ENCODE measurements around the gene SUMO2. TPM values are rescaled to one million over a fixed set of nuclear protein-coding genes. Genes with fewer than 3 reads are reported as not detected.

The SUMO2 gene
- total RNA-seq, 2 experiments from 2014 or later = 470 to 500 TPM

- ATAC-seq (ENCODE audit: low read depth) = no peak
- peaks cover 18% of the 10 kb centered on the region for H3K4me1 Mint-ChIP-seq
- POLR2A ChIA-PET = interaction anchor here (0.5 to 3.3 kb wide), 12 partner anchors 9 to 321 kb away, joined by 3 to 12 read pairs (median 4); partner anchors contain the start of genes ARMC7, GGA3, MIF4GD and MRPL58
Observed at GRCh38 chr17:75205793-75206163, 23.0 kb upstream of the SUMO2 start.

GRCh38 chr17:75205037-75205792, 22.5 kb upstream of the SUMO2 start, which contains the start of gene NUP85:
Gene NUP85 (plus strand): TSS chr17:75205679. CDS start chr17:75205762, 83 bp downstream.
- Mint-ChIP-seq H3K9me3 (no peaks in the 10 kb centered on the region), H3K4me1 (peaks cover 18% of the 10 kb centered on the region), H3K27ac (peak within 1 kb of the TSS; percentile 98), H3K36me3 (peaks cover 5% of the 10 kb centered on the region), H3K27me3 (no peaks in the 10 kb centered on the region), H3K4me3 (peak within 1 kb of the TSS; percentile 92)
- POLR2A ChIA-PET = interaction anchor here (0.5 to 3.3 kb wide), 13 partner anchors 8 to 251 kb away, joined by 3 to 12 read pairs (median 4); partner anchors contain the start of genes ARMC7, GGA3, MIF4GD and MRPL58
- DNase-seq (peak; percentile 95), ATAC-seq (ENCODE audit: low read depth) (peak; percentile 87)

More at GRCh38 chr17:75205793-75206163, 23.0 kb upstream of the SUMO2 start:
- DNase-seq = no peak
- Mint-ChIP-seq H3K9me3 (no peaks in the 10 kb centered on the region), H3K27ac (peak overlapping the region; percentile 98), H3K4me3 (peak overlapping the region; percentile 92), H3K36me3 (peaks cover 5% of the 10 kb centered on the region), H3K27me3 (no peaks in the 10 kb centered on the region)

GRCh38 chr17:75199886-75200618, 17.3 kb upstream of the SUMO2 start:
- H3K4me3 Mint-ChIP-seq = no peak overlapping the region
- H3K27ac Mint-ChIP-seq = no peak overlapping the region
- no peaks in the 10 kb centered on the region for H3K36me3 Mint-ChIP-seq
- H3K9me3 Mint-ChIP-seq = no peaks in the 10 kb centered on the region
- POLR2A ChIA-PET = interaction anchor here (0.6 to 1.4 kb wide), 2 partner anchors 10 to 42 kb away, joined by 4 to 9 read pairs; no protein-coding TSS in a partner anchor
- no peak for DNase-seq
- peaks cover 8% of the 10 kb centered on the region for H3K4me1 Mint-ChIP-seq
- H3K27me3 Mint-ChIP-seq = peaks cover 4% of the 10 kb centered on the region
- ATAC-seq (ENCODE audit: low read depth) = no peak

- no peak overlapping the region for H3K27ac Mint-ChIP-seq
- no peaks in the 10 kb centered on the region for H3K36me3 Mint-ChIP-seq
- H3K27me3 Mint-ChIP-seq = peaks cover 4% of the 10 kb centered on the region
- ATAC-seq (ENCODE audit: low read depth) = no peak
- no peak for DNase-seq
- H3K4me3 Mint-ChIP-seq = no peak overlapping the region
- POLR2A ChIA-PET = no interaction called here
- H3K9me3 Mint-ChIP-seq = no peaks in the 10 kb centered on the region
- H3K4me1 Mint-ChIP-seq = no peaks in the 10 kb centered on the region
Observed at GRCh38 chr17:75194879-75195278, 12.1 kb upstream of the SUMO2 start.

DNA sequence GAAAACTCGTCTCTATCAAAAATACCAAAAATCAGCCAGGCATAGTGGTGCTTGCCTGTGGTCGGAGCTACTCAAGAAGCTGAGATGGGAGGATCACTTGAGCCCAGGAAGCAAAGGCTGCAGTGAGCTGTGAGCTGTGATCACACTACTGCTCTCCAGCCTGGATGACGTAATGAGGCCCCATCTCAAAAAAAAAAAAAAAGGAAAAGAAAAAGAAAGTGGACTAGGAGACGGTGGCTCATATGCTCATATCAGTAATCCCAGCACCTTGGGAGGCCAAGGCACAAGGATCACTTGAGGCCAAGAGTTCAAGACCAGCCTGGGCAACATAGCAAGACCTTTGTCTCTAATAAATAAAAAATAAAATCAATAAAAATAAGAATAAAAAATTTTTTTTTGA, 8.8 kb upstream of the SUMO2 start:
- POLR2A ChIA-PET = interaction anchor here (1.0 to 1.8 kb wide), 3 partner anchors 9 to 214 kb away, joined by 4 to 5 read pairs (median 5); partner anchors contain the start of genes JPT1 and SUMO2
- no peaks in the 10 kb centered on the region for H3K9me3 Mint-ChIP-seq
- peaks cover 5% of the 10 kb centered on the region for H3K4me1 Mint-ChIP-seq
- no peak for ATAC-seq (ENCODE audit: low read depth)
- no peak for DNase-seq
- H3K27ac Mint-ChIP-seq = no peak overlapping the region
- peaks cover 2% of the 10 kb centered on the region for H3K27me3 Mint-ChIP-seq
- no peaks in the 10 kb centered on the region for H3K36me3 Mint-ChIP-seq
- H3K4me3 Mint-ChIP-seq = no peak overlapping the region

GRCh38 chr17:75188614-75189013, 5.9 kb upstream of the SUMO2 start:
- peaks cover 7% of the 10 kb centered on the region for H3K36me3 Mint-ChIP-seq
- POLR2A ChIA-PET = interaction anchor here (0.6 to 1.3 kb wide), 5 partner anchors 8 to 217 kb away, joined by 3 to 6 read pairs (median 4); no protein-coding TSS in a partner anchor
- H3K4me1 Mint-ChIP-seq = peaks cover 15% of the 10 kb centered on the region
- DNase-seq (no peak), ATAC-seq (ENCODE audit: low read depth) (no peak)
- H3K9me3 Mint-ChIP-seq = no peaks in the 10 kb centered on the region
- no peak overlapping the region for H3K4me3 Mint-ChIP-seq
- no peaks in the 10 kb centered on the region for H3K27me3 Mint-ChIP-seq
- peak overlapping the region; percentile 91 for H3K27ac Mint-ChIP-seq

GRCh38 chr17:75183999-75184884, 1.5 kb upstream of the SUMO2 start:
- Mint-ChIP-seq H3K4me1 (peaks cover 26% of the 10 kb centered on the region), H3K9me3 (no peaks in the 10 kb centered on the region), H3K27me3 (no peaks in the 10 kb centered on the region), H3K27ac (peak overlapping the region; percentile 95), H3K36me3 (peaks cover 20% of the 10 kb centered on the region), H3K4me3 (peak overlapping the region; percentile 78)
- ATAC-seq (ENCODE audit: low read depth) (no peak), DNase-seq (no peak)
- POLR2A ChIA-PET = interaction anchor here (0.5 to 1.9 kb wide), 6 partner anchors 22 to 1328 kb away, joined by 3 to 18 read pairs (median 3); partner anchors contain the start of genes ARMC7 and JPT1

DNA sequence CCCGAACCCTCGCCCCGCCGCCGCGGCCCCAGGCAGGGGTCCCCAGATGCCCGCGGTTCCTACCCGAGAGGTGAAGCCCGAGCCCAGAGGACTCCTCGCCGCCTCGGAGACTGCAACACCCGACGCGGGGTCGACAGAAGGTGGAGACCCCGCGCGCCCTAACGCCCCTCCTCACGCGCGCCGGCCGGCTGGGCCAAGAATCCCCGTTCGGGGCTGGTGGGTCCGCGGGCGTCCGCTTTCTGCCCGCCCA, 515 bp downstream of the SUMO2 start:
- H3K4me1 Mint-ChIP-seq = peaks cover 26% of the 10 kb centered on the region
- POLR2A ChIA-PET = interaction anchor here (1.0 to 1.9 kb wide), 5 partner anchors 8 to 274 kb away, joined by 3 to 18 read pairs (median 3); partner anchors contain the start of genes JPT1 and TMEM94
- ATAC-seq (ENCODE audit: low read depth) (no peak), DNase-seq (no peak)
- H3K27ac Mint-ChIP-seq = peak overlapping the region; percentile 82
- peak overlapping the region; percentile 92 for H3K4me3 Mint-ChIP-seq
- peaks cover 22% of the 10 kb centered on the region for H3K36me3 Mint-ChIP-seq
- no peaks in the 10 kb centered on the region for H3K9me3 Mint-ChIP-seq
- no peaks in the 10 kb centered on the region for H3K27me3 Mint-ChIP-seq

DNA sequence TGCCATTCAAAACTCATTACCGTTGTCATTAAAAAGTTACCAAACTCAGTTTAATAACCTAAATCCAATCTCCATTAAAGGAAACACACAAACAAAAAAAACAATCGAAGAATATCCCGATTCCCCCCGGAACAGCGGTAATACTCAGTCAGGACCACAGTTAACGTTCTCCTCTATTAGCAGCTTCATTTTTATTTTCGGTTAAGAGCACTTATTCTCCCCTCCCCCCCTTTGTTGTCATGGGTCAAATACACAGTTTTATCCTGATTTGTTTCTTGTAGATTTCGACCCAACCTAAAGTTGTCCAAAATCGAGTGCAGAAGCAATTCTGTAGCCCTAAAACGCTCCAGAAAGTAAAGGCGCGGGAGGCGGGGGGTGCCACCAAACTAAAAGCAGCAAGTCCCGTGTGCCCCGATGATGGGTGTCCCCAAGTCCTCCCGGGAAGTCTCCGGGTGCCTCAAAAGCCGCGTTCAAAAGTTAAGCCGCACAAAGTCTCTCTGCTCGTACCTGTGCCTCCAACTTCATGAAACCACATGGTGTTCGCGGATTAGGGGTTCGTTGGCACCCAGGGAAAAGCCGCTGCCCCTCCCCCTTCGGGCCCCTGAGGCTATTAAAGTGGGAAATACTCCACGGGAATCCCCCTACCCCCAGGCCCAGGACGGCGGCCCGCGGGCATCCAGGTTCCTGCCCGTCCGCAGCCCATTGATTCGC, 996 bp downstream of the SUMO2 start:
- ATAC-seq (ENCODE audit: low read depth) = peak; percentile 11

DNA sequence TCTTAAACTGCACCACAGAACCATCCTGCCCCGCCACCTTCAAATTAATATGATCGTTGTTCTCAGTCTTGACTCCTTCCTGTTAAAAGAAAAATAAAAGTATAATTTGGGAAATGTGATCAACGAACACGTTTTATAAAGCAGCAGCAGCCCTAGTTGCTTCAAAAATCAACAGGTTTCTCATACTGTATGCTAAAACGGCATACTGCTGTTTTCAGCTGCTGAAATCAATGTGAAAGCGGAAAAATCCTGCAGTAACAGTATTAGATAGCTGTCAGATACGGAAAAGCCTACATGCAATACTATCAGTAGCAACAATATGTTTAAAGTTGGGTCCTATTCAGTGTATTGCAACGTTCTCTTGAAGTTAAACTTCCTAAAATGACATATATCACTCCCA, 1.6 kb downstream of the SUMO2 start:
- no peak for ATAC-seq (ENCODE audit: low read depth)
- no peak for DNase-seq
- POLR2A ChIA-PET = interaction anchor here (0.7 to 1.5 kb wide), 4 partner anchors 8 to 168 kb away, joined by 4 to 5 read pairs (median 4); partner anchors contain the start of genes JPT1 and MRPL58
- peak overlapping the region; percentile 82 for H3K27ac Mint-ChIP-seq
- peaks cover 28% of the 10 kb centered on the region for H3K36me3 Mint-ChIP-seq
- H3K9me3 Mint-ChIP-seq = no peaks in the 10 kb centered on the region
- peak overlapping the region; percentile 92 for H3K4me3 Mint-ChIP-seq
- no peaks in the 10 kb centered on the region for H3K27me3 Mint-ChIP-seq
- peaks cover 30% of the 10 kb centered on the region for H3K4me1 Mint-ChIP-seq

More for the DNA sequence above, 996 bp downstream of the SUMO2 start:
- H3K4me3 Mint-ChIP-seq = peak overlapping the region; percentile 92
- no peaks in the 10 kb centered on the region for H3K9me3 Mint-ChIP-seq
- H3K27ac Mint-ChIP-seq = peak overlapping the region; percentile 82
- no peaks in the 10 kb centered on the region for H3K27me3 Mint-ChIP-seq
- peaks cover 27% of the 10 kb centered on the region for H3K4me1 Mint-ChIP-seq
- DNase-seq = no peak
- POLR2A ChIA-PET = interaction anchor here (0.5 to 1.5 kb wide), 7 partner anchors 8 to 275 kb away, joined by 3 to 5 read pairs (median 4); partner anchors contain the start of genes JPT1, MRPL58 and TMEM94
- H3K36me3 Mint-ChIP-seq = peaks cover 24% of the 10 kb centered on the region

GRCh38 chr17:75178453-75178852, 4.3 kb downstream of the SUMO2 start:
- POLR2A ChIA-PET = interaction anchor here (1.1 kb wide), 1 partner anchor 24 kb away, joined by 3 read pairs; the partner anchor contains the start of gene JPT1
- no peaks in the 10 kb centered on the region for H3K9me3 Mint-ChIP-seq
- H3K4me3 Mint-ChIP-seq = no peak overlapping the region

GRCh38 chr17:75176625-75177024, 6.1 kb downstream of the SUMO2 start:
- ATAC-seq (ENCODE audit: low read depth) (no peak), DNase-seq (no peak)
- H3K27ac Mint-ChIP-seq = no peak overlapping the region
- H3K4me1 Mint-ChIP-seq = peaks cover 28% of the 10 kb centered on the region
- POLR2A ChIA-PET = no interaction called here
- no peak overlapping the region for H3K4me3 Mint-ChIP-seq
- peaks cover 30% of the 10 kb centered on the region for H3K36me3 Mint-ChIP-seq
- no peaks in the 10 kb centered on the region for H3K27me3 Mint-ChIP-seq
- H3K9me3 Mint-ChIP-seq = no peaks in the 10 kb centered on the region

More at GRCh38 chr17:75178453-75178852, 4.3 kb downstream of the SUMO2 start:
- DNase-seq = no peak
- Mint-ChIP-seq H3K27me3 (no peaks in the 10 kb centered on the region), H3K4me1 (peaks cover 21% of the 10 kb centered on the region), H3K27ac (no peak overlapping the region), H3K36me3 (peaks cover 27% of the 10 kb centered on the region)
- ATAC-seq (ENCODE audit: low read depth) = no peak
